Endothelial cell of umbilical vein (primary cell): Measurements from ENCODE around the gene ZNRF1.

Experiments used
- CTCF ChIP-seq, 2 donors: IDR thresholded peaks; 1 replicate in 1 of 2; 2 replicates in 1 of 2; pipeline ENCODE4 v1.5.1; 2011; ENCODE audit warnings: low read length in 2 of 2, mild to moderate bottlenecking in 2 of 2, moderate library complexity in 2 of 2, control low read depth in 1 of 2, inconsistent platforms in 1 of 2, low read depth in 1 of 2; ENCODE audit not compliant: insufficient read depth in 1 of 2; ENCODE audit errors: extremely low read depth in 1 of 2
- EZH2 ChIP-seq: IDR thresholded peaks from 2 replicates; pipeline ENCODE4 v1.6.1; 2012; ENCODE audit warnings: borderline replicate concordance, low read depth, mild to moderate bottlenecking, moderate library complexity, low read length, inconsistent platforms; ENCODE audit not compliant: severe bottlenecking
- POLR2A ChIP-seq: IDR thresholded peaks from 2 replicates; pipeline ENCODE4 v1.6.1; 2012; ENCODE audit warnings: low read depth, mild to moderate bottlenecking, control low read depth, low read length
- POLR2AphosphoS5 ChIP-seq: IDR thresholded peaks from 2 replicates; pipeline ENCODE4 v1.6.1; 2012; ENCODE audit warnings: low read depth, mild to moderate bottlenecking, control low read depth, low read length, moderate library complexity; ENCODE audit not compliant: insufficient read depth

- TF ChIP-seq CTCF (IDR thresholded peaks at IDR 0.05; ENCODE audit: extremely low read depth in 1 of 2, insufficient read depth in 1 of 2, low read depth in 1 of 2, low read length in 2 of 2) (no peak), POLR2AphosphoS5 (no peak), POLR2A (no peak), EZH2 (no peak)
These were observed 112.7 kb downstream of the ZNRF1 start for GRCh38 chr16:75111514-75111940.
